Coronary artery (tissue), 2 donors: Measurements from ENCODE around the gene GNAL.

Experiments used
- DNase-seq: peaks from one replicate; pipeline ENCODE4 v3.0.0-alpha.2; 2017; ENCODE audit warnings: low spot score
- H3K27ac ChIP-seq, 2 donors: fragments of 200-600 bp; sonication (generic); one replicate each; pipeline ENCODE4 v1.5.1; 2016 to 2019
- H3K4me3 ChIP-seq: fragments of 200-600 bp; sonication (generic); 2 replicates; pipeline ENCODE4 v1.5.1; 2016; ENCODE audit warnings: mild to moderate bottlenecking, moderate library complexity
- CTCF ChIP-seq: fragments of 200-600 bp; sonication (generic); IDR thresholded peaks from one replicate; pipeline ENCODE4 v1.5.1; 2019; ENCODE audit warnings: antibody characterized with exemption

Gene GNAL

GRCh38 chr18:11780042-11780441, 91.0 kb downstream of the GNAL start:
- H3K27ac ChIP-seq, result no peak overlapping the region
- H3K4me3 ChIP-seq, result no peak overlapping the region
- DNase-seq, result no peak
- TF ChIP-seq CTCF, result no peak

- no peak overlapping the region for H3K4me3 ChIP-seq
- no peak for DNase-seq
- H3K27ac ChIP-seq, result no peak overlapping the region
- no peak for TF ChIP-seq CTCF
Measured at GRCh38 chr18:11783716-11784331, 94.8 kb downstream of the GNAL start.

- DNase-seq, result no peak
- Histone ChIP-seq H3K4me3 (no peak overlapping the region), H3K27ac (no peak overlapping the region)
- no peak for TF ChIP-seq CTCF
Measured at GRCh38 chr18:11784674-11785304, 95.7 kb downstream of the GNAL start.

- H3K27ac ChIP-seq, result no peak overlapping the region
- TF ChIP-seq CTCF, result no peak
- H3K4me3 ChIP-seq, result no peak overlapping the region
- no peak for DNase-seq
Measured at GRCh38 chr18:11785444-11786055, 96.5 kb downstream of the GNAL start.

GRCh38 chr18:11789716-11790510, 100.8 kb downstream of the GNAL start:
- no peak overlapping the region for H3K27ac ChIP-seq
- H3K4me3 ChIP-seq, result no peak overlapping the region
- no peak for TF ChIP-seq CTCF

GRCh38 chr18:11791131-11791530, 102.1 kb downstream of the GNAL start:
- no peak overlapping the region for H3K4me3 ChIP-seq
- H3K27ac ChIP-seq, result no peak overlapping the region
- no peak for TF ChIP-seq CTCF
- no peak for DNase-seq

More at GRCh38 chr18:11789716-11790510, 100.8 kb downstream of the GNAL start:
- DNase-seq, result no peak
